Breast epithelium (tissue), 4 donors: ENCODE data around the gene NME4. TPM values are rescaled to one million over a fixed set of nuclear protein-coding genes. Genes with fewer than 3 reads are reported as not detected.

ENCODE experiments used
- DNase-seq, 2 donors: peaks; one replicate each; pipeline ENCODE4 v3.0.0-alpha.2; 2019; ENCODE audit warnings: low spot score in 2 of 2
- H3K27ac ChIP-seq, 2 donors: fragments of 200-600 bp; sonication (generic) in 1 of 2; one replicate each; pipeline ENCODE4 v1.5.1; 2016 to 2019; ENCODE audit warnings: mild to moderate bottlenecking in 1 of 2
- H3K27me3 ChIP-seq, 2 donors: fragments of 200-600 bp; sonication (generic) in 1 of 2; one replicate each; pipeline versions ENCODE4 v1.5.1 to v1.6.0; 2017 to 2019; ENCODE audit warnings: control low read depth in 1 of 2, mild to moderate bottlenecking in 1 of 2
- H3K36me3 ChIP-seq: fragments of 200-600 bp; one replicate; pipeline ENCODE4 v1.5.1; 2019
- H3K4me1 ChIP-seq, 2 donors: fragments of 200-600 bp; sonication (generic); one replicate each; pipeline ENCODE4 v1.5.1; 2016 to 2019; ENCODE audit warnings: control low read depth in 1 of 2
- H3K4me3 ChIP-seq, 3 donors: fragments of 200-600 bp; sonication (generic); 1 replicate in 2 of 3; 2 replicates in 1 of 3; pipeline ENCODE4 v1.5.1; 2016 to 2019; ENCODE audit warnings: mild to moderate bottlenecking in 3 of 3, moderate library complexity in 2 of 3
- H3K9me3 ChIP-seq, 2 donors: fragments of 200-600 bp; sonication (generic) in 1 of 2; one replicate each; pipeline ENCODE4 v1.5.1; 2016 to 2019; ENCODE audit warnings: control low read depth in 1 of 2
- CTCF ChIP-seq, 3 donors: fragments of 450-650 bp; IDR thresholded peaks; one replicate each; pipeline ENCODE4 v1.5.1; 2016 to 2017; ENCODE audit warnings: antibody characterized with exemption in 3 of 3, mild to moderate bottlenecking in 3 of 3, moderate library complexity in 3 of 3
- POLR2A ChIP-seq: fragments of 450-650 bp; IDR thresholded peaks from one replicate; pipeline ENCODE4 v1.6.1; 2016; ENCODE audit warnings: antibody characterized with exemption, mild to moderate bottlenecking, moderate library complexity
- POLR2AphosphoS5 ChIP-seq, 3 donors: sonication (generic); formaldehyde crosslinking; IDR thresholded peaks; one replicate each; pipeline ENCODE4 v1.6.1; 2017; ENCODE audit warnings: antibody characterized with exemption in 3 of 3
- intact Hi-C: fragments of 100-400 bp; cut with DNase I; formaldehyde crosslinking; loops from one replicate; pipeline ENCODE4 v1.15.1; 2023; ENCODE audit warnings: low total_unique reads
- total RNA-seq, 3 donors: library from RNA; depleted of rRNA; stranded (reverse); fragments of >200 nt; gene quantifications; one replicate each; pipeline ENCODE4 v1.1.0, GENCODE V29; 2016

NME4 gene
- total RNA-seq, 3 donors from 2014 or later: 46.5 to 118 (median 78.0) TPM

DNA sequence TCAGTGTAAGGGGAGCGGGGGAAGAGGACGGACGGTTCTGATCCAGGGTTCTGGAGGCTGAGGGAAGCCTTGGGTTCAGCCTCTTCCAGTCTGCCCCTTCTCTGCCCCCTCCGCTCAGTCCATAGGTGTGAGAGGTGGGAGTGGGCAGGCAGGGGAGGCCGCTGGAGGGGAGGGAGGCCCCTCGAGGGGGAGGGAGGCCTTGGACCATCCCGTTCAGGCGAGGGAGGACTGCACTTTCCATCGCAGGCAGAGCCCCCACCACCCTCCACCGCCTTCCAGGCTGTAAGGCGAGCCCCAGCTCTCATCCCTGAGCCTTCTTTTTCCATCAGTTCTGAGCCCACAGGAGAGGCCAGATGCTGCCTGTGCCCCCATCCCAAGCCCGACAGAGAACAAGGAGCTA, 40.3 kb upstream of the NME4 start:
- no peaks in the 10 kb centered on the region for H3K36me3 ChIP-seq
- H3K4me3 ChIP-seq: no peak overlapping the region
- no peak for TF ChIP-seq POLR2A
- no peak for TF ChIP-seq POLR2AphosphoS5 (IDR thresholded peaks at IDR 0.05)
- TF ChIP-seq CTCF (IDR thresholded peaks at IDR 0.05): no peak
- H3K4me1 ChIP-seq: no peaks in the 10 kb centered on the region
- no peak for DNase-seq
- no peaks in the 10 kb centered on the region for H3K9me3 ChIP-seq
- H3K27me3 ChIP-seq: no peaks in the 10 kb centered on the region
- H3K27ac ChIP-seq: no peak overlapping the region
- intact Hi-C loops: loop anchor here (10.0 kb wide), 1 partner anchor 122 kb away; the partner anchor contains the start of gene FAM234A

DNA sequence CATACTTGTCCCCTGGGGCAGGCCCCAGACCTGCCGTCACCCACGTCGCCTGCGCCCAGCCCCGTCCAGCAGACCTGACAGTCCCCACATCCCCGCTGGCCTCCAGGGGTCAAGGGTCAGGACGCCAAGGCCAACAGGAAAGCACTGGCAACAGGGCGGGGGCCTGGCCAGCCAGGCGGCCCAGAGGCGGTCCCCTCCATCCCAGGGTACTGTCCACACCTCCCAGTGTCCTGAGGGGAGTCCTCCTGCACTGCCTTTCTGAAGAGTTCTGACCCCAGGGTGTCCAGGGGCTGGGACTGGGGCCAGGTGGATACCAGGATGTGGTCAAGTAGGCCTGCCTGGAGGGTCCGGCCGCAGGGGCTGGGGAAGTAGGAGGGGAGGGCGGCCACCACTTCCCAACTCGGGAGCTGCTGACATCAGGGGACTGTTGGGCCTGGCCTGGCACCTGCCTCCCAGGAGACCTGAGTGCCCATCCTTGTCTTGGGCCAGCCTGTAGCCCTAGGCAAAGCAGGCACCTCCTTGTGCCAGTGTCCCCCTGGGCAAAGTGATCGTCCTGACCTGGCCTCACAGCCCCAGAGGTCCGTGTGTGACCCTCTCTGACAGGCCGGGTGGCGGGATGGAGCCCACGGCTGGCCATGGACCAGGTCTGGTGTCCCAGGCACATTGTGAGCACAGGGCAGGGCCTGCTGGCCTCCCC, 37.8 kb upstream of the NME4 start:
- H3K4me1 ChIP-seq: no peaks in the 10 kb centered on the region
- no peak for DNase-seq
- H3K4me3 ChIP-seq: no peak overlapping the region
- H3K36me3 ChIP-seq: no peaks in the 10 kb centered on the region
- intact Hi-C loops: loop anchor here (10.0 kb wide), 1 partner anchor 124 kb away; the partner anchor contains the start of gene FAM234A
- peaks cover 0 to 8% of the 10 kb centered on the region in 2 donors for H3K27me3 ChIP-seq
- TF ChIP-seq POLR2AphosphoS5 (IDR thresholded peaks at IDR 0.05) (no peak), CTCF (IDR thresholded peaks at IDR 0.05) (no peak), POLR2A (no peak)
- H3K9me3 ChIP-seq: no peaks in the 10 kb centered on the region
- H3K27ac ChIP-seq: no peak overlapping the region

DNA sequence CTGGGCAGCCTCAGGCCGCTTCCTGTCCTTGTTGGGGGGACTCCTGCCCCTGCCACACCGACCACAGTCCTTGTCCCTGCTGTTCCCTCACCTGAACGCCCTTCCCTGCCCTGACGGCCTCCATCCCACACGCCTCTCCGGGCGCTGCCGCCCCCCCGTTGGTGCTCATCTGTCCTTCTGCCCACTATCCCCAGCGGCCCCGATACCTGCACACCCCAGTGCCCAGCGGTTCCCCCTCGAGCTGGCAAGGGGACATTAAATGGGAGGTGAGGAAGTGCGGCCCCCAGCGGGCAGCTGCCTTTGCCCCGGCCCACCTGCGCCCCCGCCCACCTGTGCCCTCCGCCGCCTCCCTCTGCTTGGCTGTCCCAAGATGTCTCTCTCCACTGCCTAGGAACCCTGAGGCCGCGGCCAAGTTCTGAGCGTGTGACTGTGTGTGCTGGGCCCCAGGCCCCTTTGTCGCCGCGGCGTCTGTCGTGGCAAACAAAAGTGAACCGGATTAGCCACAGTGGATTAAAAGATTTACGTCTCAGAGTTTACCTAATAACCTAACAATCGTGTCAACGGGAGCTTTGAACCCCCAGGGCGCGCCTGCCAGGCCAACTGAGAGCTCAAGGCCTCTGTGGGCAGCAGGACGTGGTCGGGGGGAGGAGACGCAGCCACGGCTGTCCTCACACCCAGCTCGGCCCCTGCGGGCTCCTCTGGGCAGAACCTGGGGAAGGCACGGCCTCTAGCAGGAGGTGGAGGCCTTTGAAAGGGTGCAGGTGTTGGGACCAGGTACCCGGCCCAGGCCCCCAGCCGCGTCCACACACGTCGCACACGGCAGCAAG, 36.9 kb upstream of the NME4 start:
- no peak overlapping the region for H3K4me3 ChIP-seq
- intact Hi-C loops: loop anchor here (5.0 to 10.0 kb wide), 2 partner anchors 125 to 253 kb away; partner anchors contain the start of gene FAM234A
- DNase-seq: no peak
- peaks cover 0 to 12% of the 10 kb centered on the region in 2 donors for H3K27me3 ChIP-seq
- no peaks in the 10 kb centered on the region for H3K4me1 ChIP-seq
- H3K27ac ChIP-seq: no peak overlapping the region
- TF ChIP-seq CTCF (IDR thresholded peaks at IDR 0.05) (no peak), POLR2AphosphoS5 (IDR thresholded peaks at IDR 0.05) (no peak), POLR2A (no peak)
- H3K9me3 ChIP-seq: no peaks in the 10 kb centered on the region
- no peaks in the 10 kb centered on the region for H3K36me3 ChIP-seq

- H3K36me3 ChIP-seq: no peaks in the 10 kb centered on the region
- no peaks in the 10 kb centered on the region for H3K4me1 ChIP-seq
- no peak for DNase-seq
- intact Hi-C loops: loop anchor here (5.0 kb wide), 1 partner anchor 254 kb away; no protein-coding TSS in a partner anchor
- no peak overlapping the region for H3K4me3 ChIP-seq
- peaks cover 0 to 12% of the 10 kb centered on the region in 2 donors for H3K27me3 ChIP-seq
- H3K27ac ChIP-seq: no peak overlapping the region
- H3K9me3 ChIP-seq: no peaks in the 10 kb centered on the region
- TF ChIP-seq POLR2AphosphoS5 (IDR thresholded peaks at IDR 0.05) (no peak), POLR2A (no peak), CTCF (IDR thresholded peaks at IDR 0.05) (no peak)
Measured at GRCh38 chr16:360698-361336, 36.2 kb upstream of the NME4 start.
